Esophagus squamous epithelium (tissue), 5 donors: ENCODE measurements around the gene PTPN18. TPM values are rescaled to one million over a fixed set of nuclear protein-coding genes. Genes with fewer than 3 reads are reported as not detected.

Source experiments
- DNase-seq: peaks from one replicate; lab custom pipeline; 2025; lab: John Stamatoyannopoulos, UW
- H3K27ac ChIP-seq, 4 donors: fragments of 200-600 bp; sonication (generic); one replicate each; pipeline ENCODE4 v1.5.1; 2016 to 2019; ENCODE audit warnings: mild to moderate bottlenecking in 1 of 4
- H3K27me3 ChIP-seq, 4 donors: fragments of 200-600 bp; sonication (generic); 1 replicate in 3 of 4; 2 replicates in 1 of 4; pipeline versions ENCODE4 v1.5.1 to v1.6.0; 2017 to 2021; ENCODE audit warnings: antibody characterized with exemption in 1 of 4
- H3K36me3 ChIP-seq, 3 donors: fragments of 200-600 bp; sonication (generic); one replicate each; pipeline ENCODE4 v1.5.1; 2016 to 2019
- H3K4me1 ChIP-seq, 3 donors: fragments of 200-600 bp; sonication (generic); one replicate each; pipeline ENCODE4 v1.5.1; 2017 to 2019
- H3K4me3 ChIP-seq, 4 donors: fragments of 200-600 bp; sonication (generic); 1 replicate in 3 of 4; 2 replicates in 1 of 4; pipeline ENCODE4 v1.5.1; 2016 to 2019; ENCODE audit warnings: mild to moderate bottlenecking in 2 of 4, moderate library complexity in 1 of 4
- H3K9me3 ChIP-seq, 3 donors: fragments of 200-600 bp; sonication (generic); one replicate each; pipeline ENCODE4 v1.5.1; 2016 to 2019
- POLR2A ChIP-seq, 4 donors: fragments of 450-650 bp; IDR thresholded peaks; one replicate each; pipeline ENCODE4 v1.6.1; 2017; ENCODE audit warnings: antibody characterized with exemption in 4 of 4, mild to moderate bottlenecking in 4 of 4, moderate library complexity in 3 of 4
- WGBS, 2 donors: methylation state at CpG; one replicate each; pipeline ENCODE4 v1.1.5; 2018; 5-methylcytosine and 5-hydroxymethylcytosine counted together
- intact Hi-C: fragments of 100-400 bp; cut with DNase I; formaldehyde crosslinking; loops from one replicate; pipeline ENCODE4 v1.15.0; 2022
- total RNA-seq, 4 donors: library from RNA; depleted of rRNA; stranded (reverse); fragments of >200 nt; gene quantifications; one replicate each; pipeline ENCODE4 v1.1.0, GENCODE V29; 2016
- TF ChIP-seq, protein P1 (sequence below), 6 experiments: fragments of 450-650 bp in 4 of 6; fragments of 200-600 bp in 2 of 6; sonication (generic) in 2 of 6; IDR thresholded peaks; one replicate each; pipeline ENCODE4 v1.5.1; 2016 to 2019; ENCODE audit warnings: antibody characterized with exemption in 6 of 6, mild to moderate bottlenecking in 4 of 6, moderate library complexity in 4 of 6
- donor health status: DM: yes; HTN: yes; CAD: no.

PTPN18 gene
- total RNA-seq, 4 donors from 2014 or later: 26.8 to 43.6 (median 35.5) TPM

DNA sequence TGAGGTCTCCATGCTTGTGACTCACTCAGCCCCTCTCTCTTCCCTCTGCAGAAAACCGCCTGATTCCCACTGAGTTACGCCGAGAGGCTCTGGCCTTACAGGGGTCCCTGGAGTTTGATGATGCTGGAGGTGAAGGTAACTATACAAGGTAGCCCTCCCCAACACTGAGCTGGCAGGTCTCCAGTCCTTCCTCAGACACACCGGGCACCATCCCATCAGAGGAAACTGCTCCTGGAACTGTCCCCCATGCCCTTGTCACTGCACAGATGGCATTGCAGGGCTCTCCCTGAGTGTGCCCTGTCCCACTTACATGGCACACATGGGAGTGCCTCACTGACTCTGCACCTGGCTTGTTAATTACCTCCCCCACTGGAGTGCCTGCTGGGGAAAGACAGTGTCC, 11.3 kb upstream of the PTPN18 start:
- intact Hi-C loops: loop anchor here (5.0 kb wide), 1 partner anchor 162 kb away; the partner anchor contains the start of genes MZT2B and SMPD4
- H3K36me3 ChIP-seq: peaks cover 18 to 67% (median 34%) of the 10 kb centered on the region in 3 donors
- 90 to 100% methylated on average over 1 to 2 of the region's 4 CpGs for WGBS, 2 donors

DNA sequence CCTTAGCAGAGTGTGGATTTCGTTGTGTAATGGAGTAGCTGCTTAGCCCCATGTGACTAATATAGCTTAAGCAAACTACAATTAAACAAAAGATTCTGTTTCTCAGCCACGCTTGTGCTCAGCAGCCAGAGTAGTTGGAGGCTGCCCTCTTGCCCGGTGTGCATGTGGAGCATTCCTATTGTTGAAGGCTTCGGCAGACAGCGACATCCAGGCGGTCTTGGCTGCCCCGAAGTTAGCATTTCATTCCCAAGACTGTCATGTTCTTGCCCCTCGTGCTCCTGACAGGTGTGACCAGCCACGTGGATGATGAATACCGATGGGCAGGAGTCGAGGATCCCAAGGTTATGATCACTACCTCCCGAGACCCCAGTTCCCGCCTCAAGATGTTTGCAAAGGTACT, 10.8 kb upstream of the PTPN18 start:
- no peak for DNase-seq
- Histone ChIP-seq H3K4me3 (no peak overlapping the region), H3K27me3 (no peaks in the 10 kb centered on the region), H3K36me3 (peaks cover 18 to 62% (median 34%) of the 10 kb centered on the region in 3 donors), H3K27ac (no peak overlapping the region), H3K9me3 (no peaks in the 10 kb centered on the region), H3K4me1 (peaks cover 20 to 33% (median 21%) of the 10 kb centered on the region in 3 donors)
- WGBS, 2 donors: 97% methylated on average over 6 to 9 of the region's 13 CpGs
- TF ChIP-seq, protein P1, sequence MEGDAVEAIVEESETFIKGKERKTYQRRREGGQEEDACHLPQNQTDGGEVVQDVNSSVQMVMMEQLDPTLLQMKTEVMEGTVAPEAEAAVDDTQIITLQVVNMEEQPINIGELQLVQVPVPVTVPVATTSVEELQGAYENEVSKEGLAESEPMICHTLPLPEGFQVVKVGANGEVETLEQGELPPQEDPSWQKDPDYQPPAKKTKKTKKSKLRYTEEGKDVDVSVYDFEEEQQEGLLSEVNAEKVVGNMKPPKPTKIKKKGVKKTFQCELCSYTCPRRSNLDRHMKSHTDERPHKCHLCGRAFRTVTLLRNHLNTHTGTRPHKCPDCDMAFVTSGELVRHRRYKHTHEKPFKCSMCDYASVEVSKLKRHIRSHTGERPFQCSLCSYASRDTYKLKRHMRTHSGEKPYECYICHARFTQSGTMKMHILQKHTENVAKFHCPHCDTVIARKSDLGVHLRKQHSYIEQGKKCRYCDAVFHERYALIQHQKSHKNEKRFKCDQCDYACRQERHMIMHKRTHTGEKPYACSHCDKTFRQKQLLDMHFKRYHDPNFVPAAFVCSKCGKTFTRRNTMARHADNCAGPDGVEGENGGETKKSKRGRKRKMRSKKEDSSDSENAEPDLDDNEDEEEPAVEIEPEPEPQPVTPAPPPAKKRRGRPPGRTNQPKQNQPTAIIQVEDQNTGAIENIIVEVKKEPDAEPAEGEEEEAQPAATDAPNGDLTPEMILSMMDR (IDR thresholded peaks at IDR 0.05): no peak
- TF ChIP-seq POLR2A (IDR thresholded peaks at IDR 0.05): no peak
- intact Hi-C loops: no loop called here

More for the DNA sequence above, 11.3 kb upstream of the PTPN18 start:
- H3K4me3 ChIP-seq: no peak overlapping the region
- no peak for DNase-seq
- peaks cover 20 to 36% (median 21%) of the 10 kb centered on the region in 3 donors for H3K4me1 ChIP-seq
- H3K27ac ChIP-seq: no peak overlapping the region
- H3K9me3 ChIP-seq: no peaks in the 10 kb centered on the region
- TF ChIP-seq POLR2A (IDR thresholded peaks at IDR 0.05): no peak
- TF ChIP-seq, protein P1 (IDR thresholded peaks at IDR 0.05): no peak
- no peaks in the 10 kb centered on the region for H3K27me3 ChIP-seq

DNA sequence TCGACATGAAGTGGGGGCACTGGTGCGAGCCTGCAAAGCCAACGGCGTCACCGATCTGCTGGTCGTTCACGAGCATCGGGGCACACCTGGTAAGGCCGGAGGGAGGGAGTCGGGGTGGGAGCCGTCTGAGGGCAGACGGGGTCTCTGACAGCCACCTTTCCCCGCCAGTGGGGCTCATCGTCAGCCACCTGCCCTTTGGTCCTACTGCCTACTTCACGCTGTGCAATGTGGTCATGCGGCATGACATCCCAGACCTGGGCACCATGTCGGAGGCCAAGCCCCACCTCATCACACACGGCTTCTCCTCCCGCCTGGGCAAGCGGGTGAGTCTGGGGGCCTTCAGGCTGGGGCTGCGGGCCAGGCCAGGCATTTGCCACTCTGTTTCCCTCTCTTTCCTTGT, 10.2 kb upstream of the PTPN18 start:
- TF ChIP-seq POLR2A (IDR thresholded peaks at IDR 0.05): no peak
- TF ChIP-seq, protein P1 (IDR thresholded peaks at IDR 0.05): no peak
- Histone ChIP-seq H3K9me3 (no peaks in the 10 kb centered on the region), H3K27me3 (no peaks in the 10 kb centered on the region), H3K36me3 (peaks cover 18 to 57% (median 34%) of the 10 kb centered on the region in 3 donors), H3K4me3 (no peak overlapping the region), H3K27ac (no peak overlapping the region), H3K4me1 (peaks cover 20 to 28% (median 21%) of the 10 kb centered on the region in 3 donors)
- intact Hi-C loops: no loop called here
- 95 to 96% methylated on average over 9 to 20 of the region's 21 CpGs for WGBS, 2 donors
- no peak for DNase-seq

DNA sequence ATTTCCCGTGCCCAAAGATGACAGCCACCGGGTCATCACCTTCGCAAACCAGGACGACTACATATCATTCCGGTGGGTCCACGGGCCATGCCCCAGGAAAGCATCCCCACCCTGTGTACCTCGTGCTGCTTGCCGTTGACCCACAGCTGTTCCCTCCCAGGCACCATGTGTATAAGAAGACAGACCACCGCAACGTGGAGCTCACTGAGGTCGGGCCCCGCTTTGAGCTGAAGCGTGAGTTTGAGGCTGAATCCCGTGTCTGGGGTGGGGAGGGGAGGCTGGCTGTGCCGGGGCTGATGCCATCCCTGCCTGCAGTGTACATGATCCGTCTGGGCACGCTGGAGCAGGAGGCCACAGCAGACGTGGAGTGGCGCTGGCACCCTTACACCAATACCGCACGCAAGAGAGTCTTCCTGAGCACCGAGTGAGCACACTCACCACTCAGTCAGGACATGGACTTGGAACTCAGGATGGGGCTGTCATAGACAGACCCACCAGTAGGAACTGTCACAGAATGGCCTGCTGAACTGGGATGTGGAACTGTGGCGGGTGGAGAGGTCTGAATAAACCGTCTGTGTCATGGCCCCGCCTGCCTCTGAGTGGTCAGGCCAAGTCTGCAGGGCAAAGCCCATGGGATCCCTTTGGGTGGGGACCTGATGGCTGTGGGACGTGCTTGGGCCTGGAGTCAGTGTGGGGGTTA, 9.7 kb upstream of the PTPN18 start:
- no peaks in the 10 kb centered on the region for H3K27me3 ChIP-seq
- WGBS, 2 donors: 85 to 88% methylated on average over 11 to 12 of the region's 26 CpGs
- H3K27ac ChIP-seq: no peak overlapping the region
- H3K4me3 ChIP-seq: no peak overlapping the region
- H3K36me3 ChIP-seq: peaks cover 18 to 53% (median 34%) of the 10 kb centered on the region in 3 donors
- H3K9me3 ChIP-seq: no peaks in the 10 kb centered on the region
- peaks cover 15 to 22% (median 16%) of the 10 kb centered on the region in 3 donors for H3K4me1 ChIP-seq
- intact Hi-C loops: no loop called here
- DNase-seq: no peak
- TF ChIP-seq POLR2A (IDR thresholded peaks at IDR 0.05): no peak
- TF ChIP-seq, protein P1 (IDR thresholded peaks at IDR 0.05): no peak

DNA sequence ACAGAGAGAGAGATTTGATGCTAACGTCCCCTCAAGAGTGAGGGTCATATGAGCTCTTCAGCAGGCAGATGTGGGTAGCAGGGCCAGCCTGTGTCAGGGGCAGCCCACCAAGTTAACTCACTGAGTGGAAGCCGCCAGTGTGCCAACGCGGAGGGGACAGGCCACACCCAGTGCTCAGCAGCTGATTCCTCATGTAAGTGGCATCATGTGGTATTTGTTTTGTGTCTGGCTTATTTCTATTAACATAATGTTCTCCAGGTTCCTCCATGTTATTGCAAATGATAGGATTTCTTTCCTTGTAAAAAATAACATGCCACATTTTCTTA, 9.2 kb upstream of the PTPN18 start:
- intact Hi-C loops: no loop called here
- no peak for DNase-seq
- Histone ChIP-seq H3K27ac (no peak overlapping the region), H3K9me3 (no peaks in the 10 kb centered on the region), H3K4me3 (no peak overlapping the region), H3K36me3 (peaks cover 18 to 53% (median 34%) of the 10 kb centered on the region in 3 donors), H3K27me3 (no peaks in the 10 kb centered on the region), H3K4me1 (peaks cover 11 to 17% (median 12%) of the 10 kb centered on the region in 3 donors)
- TF ChIP-seq POLR2A (IDR thresholded peaks at IDR 0.05): no peak
- TF ChIP-seq, protein P1 (IDR thresholded peaks at IDR 0.05): no peak
- WGBS, 2 donors: 86 to 88% methylated on average over 4 of the region's 4 CpGs
